Measurements from ENCODE around the gene CCDC152. TPM values are rescaled to one million over a fixed set of nuclear protein-coding genes. Genes with fewer than 3 reads are reported as not detected.

CCDC152 gene
- total RNA-seq, 1 experiment from 2014 or later = 11.2 TPM

GRCh38 chr5:42772265-42772993 lies 15.8 kb downstream of the CCDC152 start:
- TF ChIP-seq CTCF (conservative IDR thresholded peaks at IDR 0.05; ENCODE audit: low read depth, low read length) (no peak), EZH2 (IDR thresholded peaks at IDR 0.05; ENCODE audit: borderline replicate concordance, low read depth, low read length, poor library complexity, severe bottlenecking) (no peak)
- ChIA-PET CTCF (interaction anchor here (0.7 kb wide), 2 partner anchors 45 to 189 kb away, joined by 3 to 5 read pairs; no protein-coding TSS in a partner anchor), POLR2A (ENCODE audit: low non-redundant PET) (interaction anchor here (0.6 kb wide), 1 partner anchor 747 kb away, joined by 4 read pairs; no protein-coding TSS in a partner anchor)
- intact Hi-C loops (cut with micrococcal nuclease; ENCODE audit: unreplicated experiment) = loop anchor here (10.0 kb wide), 1 partner anchor 112 kb away; no protein-coding TSS in a partner anchor
- no TSS peak for BruUV-seq (replicated peaks)
- no peak overlapping the region for H3K27ac ChIP-seq (ENCODE audit: low read depth, low read length, poor library complexity, severe bottlenecking)
- no peaks in the 10 kb centered on the region for H3K9me3 ChIP-seq (ENCODE audit: low read depth, low read length, poor library complexity, severe bottlenecking)
- H3K27me3 ChIP-seq (replicated peaks; ENCODE audit: insufficient read depth, low read depth, low read length, poor library complexity) = no peaks in the 10 kb centered on the region
- H3K4me3 ChIP-seq (ENCODE audit: low read depth, low read length, poor library complexity, severe bottlenecking) = no peak overlapping the region
- peaks cover 5% of the 10 kb centered on the region for H3K4me1 ChIP-seq (ENCODE audit: insufficient read depth, low read length, poor library complexity, severe bottlenecking)
- DNase-seq (ENCODE audit: low spot score) = no peak
- H3K36me3 ChIP-seq (ENCODE audit: insufficient read depth, low read length, poor library complexity, severe bottlenecking) = peaks cover 4% of the 10 kb centered on the region

- no peak for TF ChIP-seq CTCF (conservative IDR thresholded peaks at IDR 0.05; ENCODE audit: low read depth, low read length)
- no peak for TF ChIP-seq EZH2 (IDR thresholded peaks at IDR 0.05; ENCODE audit: borderline replicate concordance, low read depth, low read length, poor library complexity, severe bottlenecking)
- POLR2A ChIA-PET (ENCODE audit: low non-redundant PET) = no interaction called here
- no peak for DNase-seq (ENCODE audit: low spot score)
- no peak overlapping the region for H3K4me3 ChIP-seq (ENCODE audit: low read depth, low read length, poor library complexity, severe bottlenecking)
- H3K27ac ChIP-seq (ENCODE audit: low read depth, low read length, poor library complexity, severe bottlenecking) = no peak overlapping the region
- no TSS peak for BruUV-seq (replicated peaks)
- CTCF ChIA-PET = no interaction called here
- no peaks in the 10 kb centered on the region for H3K36me3 ChIP-seq (ENCODE audit: insufficient read depth, low read length, poor library complexity, severe bottlenecking)
- no peaks in the 10 kb centered on the region for H3K27me3 ChIP-seq (replicated peaks; ENCODE audit: insufficient read depth, low read depth, low read length, poor library complexity)
- H3K4me1 ChIP-seq (ENCODE audit: insufficient read depth, low read length, poor library complexity, severe bottlenecking) = peaks cover 8% of the 10 kb centered on the region
- no peaks in the 10 kb centered on the region for H3K9me3 ChIP-seq (ENCODE audit: low read depth, low read length, poor library complexity, severe bottlenecking)
- intact Hi-C loops (cut with micrococcal nuclease; ENCODE audit: unreplicated experiment) = loop anchor here (10.0 kb wide), 1 partner anchor 106 kb away; no protein-coding TSS in a partner anchor
Measured at GRCh38 chr5:42779083-42779482, 22.5 kb downstream of the CCDC152 start.

- intact Hi-C loops (cut with micrococcal nuclease; ENCODE audit: unreplicated experiment) = no loop called here
- Histone ChIP-seq H3K4me3 (ENCODE audit: low read depth, low read length, poor library complexity, severe bottlenecking) (no peak overlapping the region), H3K9me3 (ENCODE audit: low read depth, low read length, poor library complexity, severe bottlenecking) (peaks cover 11% of the 10 kb centered on the region), H3K36me3 (ENCODE audit: insufficient read depth, low read length, poor library complexity, severe bottlenecking) (no peaks in the 10 kb centered on the region), H3K27ac (ENCODE audit: low read depth, low read length, poor library complexity, severe bottlenecking) (no peak overlapping the region), H3K4me1 (ENCODE audit: insufficient read depth, low read length, poor library complexity, severe bottlenecking) (peaks cover 8% of the 10 kb centered on the region), H3K27me3 (replicated peaks; ENCODE audit: insufficient read depth, low read depth, low read length, poor library complexity) (no peaks in the 10 kb centered on the region)
- no TSS peak for BruUV-seq (replicated peaks)
- TF ChIP-seq CTCF (conservative IDR thresholded peaks at IDR 0.05; ENCODE audit: low read depth, low read length) (no peak), EZH2 (IDR thresholded peaks at IDR 0.05; ENCODE audit: borderline replicate concordance, low read depth, low read length, poor library complexity, severe bottlenecking) (no peak)
- no peak for DNase-seq (ENCODE audit: low spot score)
- ChIA-PET CTCF (no interaction called here), POLR2A (ENCODE audit: low non-redundant PET) (no interaction called here)
Measured at GRCh38 chr5:42781584-42781983, 25.0 kb downstream of the CCDC152 start.

Data from A673 (cell line).